HEK293 (cell line): ENCODE measurements around the gene TMC4.

Experiments used
- BCL11A ChIP-seq: fragments of 450-650 bp; formaldehyde crosslinking; IDR thresholded peaks from 2 replicates; pipeline ENCODE4 v1.5.1; 2016; ENCODE audit warnings: low read depth, missing biosample characterization, missing genetic modification characterization
- GFI1B ChIP-seq: fragments of 450-650 bp; formaldehyde crosslinking; IDR thresholded peaks from 2 replicates; pipeline ENCODE4 v1.5.1; 2016; ENCODE audit warnings: missing biosample characterization, missing genetic modification characterization
- IKZF3 ChIP-seq: fragments of 450-650 bp; IDR thresholded peaks from 2 replicates; pipeline ENCODE4 v1.5.0; 2018; ENCODE audit warnings: missing biosample characterization, mild to moderate bottlenecking, missing genetic modification characterization, moderate library complexity
- KLF7 ChIP-seq: fragments of 450-650 bp; formaldehyde crosslinking; IDR thresholded peaks from 2 replicates; pipeline ENCODE4 v1.5.1; 2016; ENCODE audit warnings: missing biosample characterization, missing genetic modification characterization, borderline replicate concordance
- PRDM1 ChIP-seq: fragments of 450-650 bp; formaldehyde crosslinking; IDR thresholded peaks from 2 replicates; pipeline ENCODE4; 2016; ENCODE audit warnings: missing biosample characterization, missing genetic modification characterization
- SCRT2 ChIP-seq: fragments of 450-650 bp; formaldehyde crosslinking; IDR thresholded peaks from 2 replicates; pipeline ENCODE4 v1.5.1; 2016; ENCODE audit warnings: missing biosample characterization, missing genetic modification characterization
- TCF7L2 ChIP-seq: IDR thresholded peaks from 2 replicates; pipeline ENCODE4 v1.6.1; 2011; ENCODE audit warnings: low read depth, mild to moderate bottlenecking, inconsistent platforms, low read length, moderate library complexity, borderline replicate concordance
- ZFHX2 ChIP-seq: fragments of 450-650 bp; formaldehyde crosslinking; conservative IDR thresholded peaks from 2 replicates; pipeline ENCODE4 v1.5.1; 2016; ENCODE audit warnings: missing biosample characterization, missing genetic modification characterization
- ZFP3 ChIP-seq: fragments of 450-650 bp; formaldehyde crosslinking; IDR thresholded peaks from 2 replicates; pipeline ENCODE4 v1.5.1; 2016; ENCODE audit warnings: low read depth, missing biosample characterization, missing genetic modification characterization
- ZNF146 ChIP-seq: fragments of 450-650 bp; formaldehyde crosslinking; IDR thresholded peaks from 2 replicates; pipeline ENCODE4 v1.5.1; 2016; ENCODE audit warnings: missing biosample characterization, missing genetic modification characterization
- ZNF169 ChIP-seq: fragments of 450-650 bp; formaldehyde crosslinking; IDR thresholded peaks from 2 replicates; pipeline ENCODE4 v1.5.1; 2016; ENCODE audit warnings: missing biosample characterization, missing genetic modification characterization
- ZNF175 ChIP-seq: fragments of 450-650 bp; formaldehyde crosslinking; IDR thresholded peaks from 2 replicates; pipeline ENCODE4 v1.5.1; 2016; ENCODE audit warnings: missing biosample characterization, missing genetic modification characterization
- ZNF211 ChIP-seq: fragments of 450-650 bp; formaldehyde crosslinking; IDR thresholded peaks from 2 replicates; pipeline ENCODE4 v1.5.1; 2016; ENCODE audit warnings: low read depth, missing biosample characterization, missing genetic modification characterization
- ZNF26 ChIP-seq: fragments of 450-650 bp; formaldehyde crosslinking; IDR thresholded peaks from 2 replicates; pipeline ENCODE4 v1.5.1; 2016; ENCODE audit warnings: missing biosample characterization, missing genetic modification characterization
- ZNF280D ChIP-seq: fragments of 450-650 bp; formaldehyde crosslinking; IDR thresholded peaks from 2 replicates; pipeline ENCODE4 v1.5.1; 2016; ENCODE audit warnings: missing biosample characterization, missing genetic modification characterization
- ZNF391 ChIP-seq: fragments of 450-650 bp; formaldehyde crosslinking; IDR thresholded peaks from 2 replicates; pipeline ENCODE4 v1.5.1; 2016; ENCODE audit warnings: low read depth, missing biosample characterization, missing genetic modification characterization, borderline replicate concordance
- ZNF423 ChIP-seq: fragments of 450-650 bp; formaldehyde crosslinking; IDR thresholded peaks from 2 replicates; pipeline ENCODE4 v1.5.1; 2016; ENCODE audit warnings: missing biosample characterization, missing genetic modification characterization
- ZNF521 ChIP-seq: fragments of 450-650 bp; formaldehyde crosslinking; IDR thresholded peaks from 2 replicates; pipeline ENCODE4 v1.5.1; 2017; ENCODE audit warnings: missing biosample characterization, mild to moderate bottlenecking, missing genetic modification characterization
- ZNF558 ChIP-seq: fragments of 450-650 bp; formaldehyde crosslinking; IDR thresholded peaks from 2 replicates; pipeline ENCODE4 v1.5.1; 2016; ENCODE audit warnings: missing biosample characterization, missing genetic modification characterization
- ZNF596 ChIP-seq: fragments of 450-650 bp; IDR thresholded peaks from 2 replicates; pipeline ENCODE4 v1.5.0; 2018; ENCODE audit warnings: missing biosample characterization, mild to moderate bottlenecking, missing genetic modification characterization, moderate library complexity
- ZNF623 ChIP-seq: fragments of 450-650 bp; formaldehyde crosslinking; IDR thresholded peaks from 2 replicates; pipeline ENCODE4 v1.5.1; 2016; ENCODE audit warnings: missing biosample characterization, missing genetic modification characterization
- ZNF664 ChIP-seq: fragments of 450-650 bp; formaldehyde crosslinking; IDR thresholded peaks from 2 replicates; pipeline ENCODE4 v1.5.1; 2016; ENCODE audit warnings: missing biosample characterization, missing genetic modification characterization
- ZNF707 ChIP-seq: fragments of 450-650 bp; formaldehyde crosslinking; IDR thresholded peaks from 2 replicates; pipeline ENCODE4 v1.5.1; 2016; ENCODE audit warnings: missing biosample characterization, missing genetic modification characterization
- ZNF747 ChIP-seq: fragments of 450-650 bp; formaldehyde crosslinking; IDR thresholded peaks from 2 replicates; pipeline ENCODE4 v1.5.1; 2016; ENCODE audit warnings: missing biosample characterization, missing genetic modification characterization
- ZNF768 ChIP-seq: fragments of 450-650 bp; formaldehyde crosslinking; IDR thresholded peaks from 2 replicates; pipeline ENCODE4 v1.5.1; 2018; ENCODE audit warnings: missing biosample characterization, mild to moderate bottlenecking, missing genetic modification characterization
- ZNF776 ChIP-seq: fragments of 450-650 bp; formaldehyde crosslinking; IDR thresholded peaks from 2 replicates; pipeline ENCODE4 v1.5.0; 2017; ENCODE audit warnings: missing biosample characterization, missing genetic modification characterization, borderline replicate concordance
- ZNF837 ChIP-seq: fragments of 450-650 bp; formaldehyde crosslinking; IDR thresholded peaks from 2 replicates; pipeline ENCODE4 v1.5.1; 2016; ENCODE audit warnings: missing biosample characterization, missing genetic modification characterization
- ZNF843 ChIP-seq: fragments of 450-650 bp; formaldehyde crosslinking; IDR thresholded peaks from 2 replicates; pipeline ENCODE4 v1.5.1; 2016; ENCODE audit warnings: missing biosample characterization, missing genetic modification characterization
- ZSCAN16 ChIP-seq: fragments of 450-650 bp; formaldehyde crosslinking; IDR thresholded peaks from 2 replicates; pipeline ENCODE4 v1.5.1; 2016; ENCODE audit warnings: missing biosample characterization, missing genetic modification characterization
- TF ChIP-seq, protein P1 (sequence below): fragments of 450-650 bp; formaldehyde crosslinking; IDR thresholded peaks from 2 replicates; pipeline ENCODE4 v1.5.1; 2016; ENCODE audit warnings: missing biosample characterization, missing genetic modification characterization, borderline replicate concordance
- TF ChIP-seq, protein P2 (sequence below): fragments of 450-650 bp; formaldehyde crosslinking; IDR thresholded peaks from 2 replicates; pipeline ENCODE4 v1.5.1; 2016; ENCODE audit warnings: missing biosample characterization, missing genetic modification characterization

TMC4 gene

DNA sequence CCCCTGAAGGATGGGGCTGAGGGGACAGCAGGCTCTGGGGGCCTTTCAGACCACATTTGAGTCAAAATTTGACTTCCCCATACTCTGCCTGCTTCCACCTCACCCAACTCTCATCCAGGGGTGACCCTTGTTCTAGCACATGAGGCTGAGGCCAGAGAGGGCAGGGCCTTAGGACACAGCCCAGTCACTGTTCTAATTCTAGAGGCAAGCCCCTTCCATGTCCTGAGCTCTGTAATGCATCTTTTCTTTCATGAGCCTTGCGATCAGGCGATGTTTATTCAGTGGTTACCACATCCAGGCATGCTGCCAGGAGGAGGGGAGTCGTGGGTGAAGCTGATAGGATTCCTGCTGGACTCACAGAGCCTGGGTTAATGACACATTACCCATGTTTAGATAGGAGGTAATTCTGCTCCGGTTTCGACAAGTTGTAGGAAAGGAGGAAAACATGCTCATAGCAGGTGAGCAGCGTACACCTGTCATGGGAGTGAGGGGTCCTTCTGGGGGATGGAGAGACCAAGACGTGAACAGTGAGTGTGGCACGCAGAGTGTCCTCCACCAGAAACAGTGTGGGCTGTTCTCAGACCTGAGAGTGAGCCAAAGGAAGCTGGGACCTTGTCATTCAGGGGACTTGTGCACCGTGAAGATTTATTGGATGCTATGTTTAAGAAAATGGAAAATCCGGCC, 37.0 kb upstream of the TMC4 start (continued):
- TF ChIP-seq, protein P1, sequence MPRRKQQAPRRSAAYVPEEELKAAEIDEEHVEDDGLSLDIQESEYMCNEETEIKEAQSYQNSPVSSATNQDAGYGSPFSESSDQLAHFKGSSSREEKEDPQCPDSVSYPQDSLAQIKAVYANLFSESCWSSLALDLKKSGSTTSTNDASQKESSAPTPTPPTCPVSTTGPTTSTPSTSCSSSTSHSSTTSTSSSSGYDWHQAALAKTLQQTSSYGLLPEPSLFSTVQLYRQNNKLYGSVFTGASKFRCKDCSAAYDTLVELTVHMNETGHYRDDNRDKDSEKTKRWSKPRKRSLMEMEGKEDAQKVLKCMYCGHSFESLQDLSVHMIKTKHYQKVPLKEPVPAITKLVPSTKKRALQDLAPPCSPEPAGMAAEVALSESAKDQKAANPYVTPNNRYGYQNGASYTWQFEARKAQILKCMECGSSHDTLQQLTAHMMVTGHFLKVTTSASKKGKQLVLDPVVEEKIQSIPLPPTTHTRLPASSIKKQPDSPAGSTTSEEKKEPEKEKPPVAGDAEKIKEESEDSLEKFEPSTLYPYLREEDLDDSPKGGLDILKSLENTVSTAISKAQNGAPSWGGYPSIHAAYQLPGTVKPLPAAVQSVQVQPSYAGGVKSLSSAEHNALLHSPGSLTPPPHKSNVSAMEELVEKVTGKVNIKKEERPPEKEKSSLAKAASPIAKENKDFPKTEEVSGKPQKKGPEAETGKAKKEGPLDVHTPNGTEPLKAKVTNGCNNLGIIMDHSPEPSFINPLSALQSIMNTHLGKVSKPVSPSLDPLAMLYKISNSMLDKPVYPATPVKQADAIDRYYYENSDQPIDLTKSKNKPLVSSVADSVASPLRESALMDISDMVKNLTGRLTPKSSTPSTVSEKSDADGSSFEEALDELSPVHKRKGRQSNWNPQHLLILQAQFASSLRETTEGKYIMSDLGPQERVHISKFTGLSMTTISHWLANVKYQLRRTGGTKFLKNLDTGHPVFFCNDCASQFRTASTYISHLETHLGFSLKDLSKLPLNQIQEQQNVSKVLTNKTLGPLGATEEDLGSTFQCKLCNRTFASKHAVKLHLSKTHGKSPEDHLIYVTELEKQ (tag by site-specific recombination): no peak
- no peak for TF ChIP-seq GFI1B (tag by site-specific recombination)
- no peak for TF ChIP-seq ZNF707
- TF ChIP-seq ZNF558 (tag by site-specific recombination): no peak
- TF ChIP-seq TCF7L2: no peak
- no peak for TF ChIP-seq ZNF776
- no peak for TF ChIP-seq PRDM1 (tag by site-specific recombination)
- TF ChIP-seq ZNF146 (tag by site-specific recombination): no peak
- no peak for TF ChIP-seq ZNF837 (tag by site-specific recombination)
- no peak for TF ChIP-seq ZSCAN16 (tag by site-specific recombination)
- no peak for TF ChIP-seq BCL11A (tag by site-specific recombination)
- no peak for TF ChIP-seq ZNF623
- no peak for TF ChIP-seq ZNF664 (tag by site-specific recombination)
- no peak for TF ChIP-seq ZFP3 (tag by site-specific recombination)
- no peak for TF ChIP-seq ZNF747 (tag by site-specific recombination)
- peak; percentile 17; the same call in 1 of the 2 replicates for TF ChIP-seq ZNF596 (tag by site-specific recombination)
- TF ChIP-seq ZNF26: no peak
- TF ChIP-seq KLF7 (tag by site-specific recombination): no peak
- no peak for TF ChIP-seq ZNF169 (tag by site-specific recombination)
- no peak for TF ChIP-seq ZNF521 (tag by site-specific recombination)
- no peak for TF ChIP-seq ZNF211 (tag by site-specific recombination)
- TF ChIP-seq ZNF423: no peak
- TF ChIP-seq ZFHX2 (tag by site-specific recombination): 0 out of 2 replicates have a peak, but pooled peaks have one; percentile 32
- TF ChIP-seq, protein P2, sequence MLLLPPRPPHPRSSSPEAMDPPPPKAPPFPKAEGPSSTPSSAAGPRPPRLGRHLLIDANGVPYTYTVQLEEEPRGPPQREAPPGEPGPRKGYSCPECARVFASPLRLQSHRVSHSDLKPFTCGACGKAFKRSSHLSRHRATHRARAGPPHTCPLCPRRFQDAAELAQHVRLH (tag by site-specific recombination): peak; percentile 34; the same call in 1 of the 2 replicates
- no peak for TF ChIP-seq ZNF280D (tag by site-specific recombination)
- no peak for TF ChIP-seq ZNF175
- TF ChIP-seq IKZF3 (tag by site-specific recombination): peak; percentile 81
- TF ChIP-seq ZNF768 (tag by site-specific recombination): no peak
- no peak for TF ChIP-seq SCRT2 (tag by site-specific recombination)
- TF ChIP-seq ZNF843 (tag by site-specific recombination): peak; percentile 31; the same call in 1 of the 2 replicates
- TF ChIP-seq ZNF391 (tag by site-specific recombination): no peak
